DND-41 (cell line): Measurements from ENCODE around the gene CALN1.
A peak's percentile ranks its signal among the peaks of the same experiment; 100 is the strongest.

Source experiments
- CTCF ChIP-seq: IDR thresholded peaks from 2 replicates; pipeline ENCODE4 v1.5.1; 2012; ENCODE audit warnings: borderline replicate concordance, low read length, moderate library complexity, mild to moderate bottlenecking; ENCODE audit not compliant: poor library complexity, severe bottlenecking; ENCODE audit errors: extremely low read depth
- EZH2 ChIP-seq: IDR thresholded peaks from 3 replicates; pipeline ENCODE4 v1.6.1; 2012; ENCODE audit warnings: borderline replicate concordance, low read depth, mild to moderate bottlenecking, moderate library complexity, low read length, inconsistent platforms; ENCODE audit not compliant: severe bottlenecking

GRCh38 chr7:71871446-71871845 is 540.7 kb downstream of the CALN1 start:
- TF ChIP-seq CTCF (peak; percentile 71), EZH2 (no peak)
